IMR-90 (cell line): Measurements from ENCODE around the gene YWHAG. TPM values are rescaled to one million over a fixed set of nuclear protein-coding genes. Genes with fewer than 3 reads are reported as not detected.

Experiments used
- ATAC-seq: fragments of 200-7000 bp; cut with Tn5 transposase; 2 replicates; pipeline ENCODE4 v1.9.1; 2020; ENCODE audit warnings: low read depth, mild to moderate bottlenecking, moderate library complexity
- BruUV-seq: library from RNA; stranded (reverse); fragments of 400-500 nt; replicated peaks from 2 replicates; lab custom pipeline; 2021; lab: Mats Ljungman, UMichigan
- CTCF ChIA-PET: fragments of 300-600 bp; formaldehyde crosslinking; extraction: SDS; loops from one replicate; lab custom pipeline; 2021; ENCODE audit warnings: antibody characterized with exemption; lab: Yijun Ruan, JAX
- POLR2A ChIA-PET: fragments of 300-600 bp; sonication (Branson Sonifier 250); formaldehyde crosslinking; loops from one replicate; lab custom pipeline; 2022; ENCODE audit warnings: antibody characterized with exemption; ENCODE audit not compliant: unreplicated experiment; lab: Charles Lee
- DNase-seq: peaks from one replicate; pipeline ENCODE4 v3.0.0; 2013
- H2AFZ ChIP-seq: replicated peaks from 2 replicates; pipeline ENCODE3; 2013; ENCODE audit warnings: low read length, mild to moderate bottlenecking; ENCODE audit not compliant: poor library complexity
- H2AK5ac ChIP-seq: 2 replicates; pipeline ENCODE4 v1.6.1; 2013; ENCODE audit warnings: low read depth, low read length, inconsistent platforms
- H2AK9ac ChIP-seq: replicated peaks from 2 replicates; pipeline ENCODE3; 2013; ENCODE audit warnings: mild to moderate bottlenecking, low read depth, low read length, moderate library complexity; ENCODE audit not compliant: poor library complexity
- H2BK120ac ChIP-seq: 2 replicates; pipeline ENCODE4 v1.6.1; 2013; ENCODE audit warnings: low read depth, low read length, inconsistent platforms
- H2BK15ac ChIP-seq: 3 replicates; pipeline ENCODE4 v1.6.1; 2013; ENCODE audit warnings: low read depth, low read length, inconsistent platforms
- H2BK20ac ChIP-seq: 2 replicates; pipeline ENCODE4 v1.6.1; 2013; ENCODE audit warnings: low read depth, mild to moderate bottlenecking, inconsistent platforms, low read length, moderate library complexity
- H2BK5ac ChIP-seq: 2 replicates; pipeline ENCODE4 v1.6.1; 2013; ENCODE audit warnings: mild to moderate bottlenecking, low read depth, low read length, inconsistent platforms; ENCODE audit not compliant: poor library complexity, severe bottlenecking
- H3K14ac ChIP-seq: replicated peaks from 2 replicates; pipeline ENCODE4 v1.6.1; 2013; ENCODE audit warnings: low read depth, low read length, inconsistent platforms
- H3K18ac ChIP-seq: 2 replicates; pipeline ENCODE4 v1.6.1; 2013; ENCODE audit warnings: low read depth, low read length, control low read depth
- H3K23ac ChIP-seq: 2 replicates; pipeline ENCODE4 v1.6.1; 2013; ENCODE audit warnings: low read depth, low read length, inconsistent platforms
- H3K27ac ChIP-seq: 2 replicates; pipeline ENCODE4 v1.5.1; 2013; ENCODE audit warnings: mild to moderate bottlenecking, control low read depth, low read length; ENCODE audit not compliant: insufficient read depth
- H3K27me3 ChIP-seq: 2 replicates; pipeline ENCODE4 v1.6.1; 2013; ENCODE audit warnings: low read length; ENCODE audit not compliant: control insufficient read depth, insufficient read depth
- H3K36me3 ChIP-seq: 2 replicates; pipeline ENCODE4 v1.6.1; 2013; ENCODE audit warnings: low read length, mixed read lengths; ENCODE audit not compliant: control insufficient read depth, insufficient read depth
- H3K4ac ChIP-seq: 2 replicates; pipeline ENCODE4 v1.6.1; 2013; ENCODE audit warnings: low read depth, low read length, inconsistent platforms
- H3K4me1 ChIP-seq: 2 replicates; pipeline ENCODE4 v1.6.1; 2013; ENCODE audit warnings: low read length, mixed read lengths; ENCODE audit not compliant: control insufficient read depth, insufficient read depth
- H3K4me2 ChIP-seq: 2 replicates; pipeline ENCODE4 v1.6.1; 2013; ENCODE audit warnings: low read depth, mild to moderate bottlenecking, control low read depth, low read length, moderate library complexity
- H3K4me3 ChIP-seq: 2 replicates; pipeline ENCODE4 v1.5.1; 2013; ENCODE audit warnings: low read depth, mild to moderate bottlenecking, control low read depth, low read length, moderate library complexity; ENCODE audit not compliant: insufficient read depth
- H3K56ac ChIP-seq: 2 replicates; pipeline ENCODE4 v1.6.1; 2013; ENCODE audit warnings: low read length, inconsistent platforms; ENCODE audit not compliant: insufficient read depth; ENCODE audit errors: extremely low read depth
- H3K79me1 ChIP-seq, 2 experiments: 2 replicates each; pipeline ENCODE4 v1.6.1; 2013; ENCODE audit warnings: low read length in 2 of 2, inconsistent platforms in 1 of 2, low read depth in 1 of 2
- H3K9ac ChIP-seq: 2 replicates; pipeline ENCODE4 v1.6.1; 2013; ENCODE audit warnings: low read depth, low read length, control low read depth
- H3K9me1 ChIP-seq: 2 replicates; pipeline ENCODE4 v1.6.1; 2013; ENCODE audit warnings: low read length, inconsistent platforms; ENCODE audit not compliant: insufficient read depth
- H3K9me3 ChIP-seq: 2 replicates; pipeline ENCODE4 v1.6.1; 2013; ENCODE audit warnings: low read length; ENCODE audit not compliant: control insufficient read depth, insufficient read depth
- H4K20me1 ChIP-seq: 2 replicates; pipeline ENCODE4 v1.6.1; 2013; ENCODE audit warnings: low read length, inconsistent platforms; ENCODE audit not compliant: insufficient read depth
- H4K5ac ChIP-seq: 2 replicates; pipeline ENCODE4 v1.6.1; 2013; ENCODE audit warnings: mild to moderate bottlenecking, low read depth, low read length, control low read depth
- H4K8ac ChIP-seq, 2 experiments: 2 replicates each; pipeline ENCODE4 v1.6.1; 2013; ENCODE audit warnings: low read depth in 2 of 2, low read length in 2 of 2, control low read depth in 1 of 2, inconsistent platforms in 1 of 2
- H4K91ac ChIP-seq: 2 replicates; pipeline ENCODE4 v1.6.1; 2013; ENCODE audit warnings: low read depth, low read length, inconsistent platforms; ENCODE audit not compliant: insufficient read depth
- BHLHE40 ChIP-seq: fragments of 150-350 bp; IDR thresholded peaks from 2 replicates; pipeline ENCODE4 v1.6.1; 2016; ENCODE audit warnings: mild to moderate bottlenecking, low read depth, low read length
- CEBPB ChIP-seq: IDR thresholded peaks from 2 replicates; pipeline ENCODE4 v1.6.1; 2012; ENCODE audit warnings: low read depth, low read length, improper control_type of control experiment
- CHD1 ChIP-seq: IDR thresholded peaks from 2 replicates; pipeline ENCODE4 v1.6.1; 2012; ENCODE audit warnings: low read depth, low read length, improper control_type of control experiment
- FOS ChIP-seq: fragments of 150-350 bp; IDR thresholded peaks from 2 replicates; pipeline ENCODE4 v1.6.1; 2016; ENCODE audit warnings: low read depth, low read length
- MAFK ChIP-seq: IDR thresholded peaks from 2 replicates; pipeline ENCODE4 v1.6.1; 2012; ENCODE audit warnings: low read depth, low read length, improper control_type of control experiment
- MAZ ChIP-seq: IDR thresholded peaks from 2 replicates; pipeline ENCODE4 v1.6.1; 2012; ENCODE audit warnings: low read depth, mild to moderate bottlenecking, low read length, improper control_type of control experiment, moderate library complexity, borderline replicate concordance
- MXI1 ChIP-seq: IDR thresholded peaks from 2 replicates; pipeline ENCODE4 v1.6.1; 2012; ENCODE audit warnings: low read depth, mild to moderate bottlenecking, low read length, moderate library complexity, borderline replicate concordance
- NFE2L2 ChIP-seq: fragments of 150-350 bp; IDR thresholded peaks from 2 replicates; pipeline ENCODE4 v1.6.1; 2016; ENCODE audit warnings: low read depth, mild to moderate bottlenecking, low read length
- POLR2A ChIP-seq: IDR thresholded peaks from 2 replicates; pipeline ENCODE4 v1.6.1; 2012; ENCODE audit warnings: mild to moderate bottlenecking, low read depth, low read length
- RAD21 ChIP-seq: IDR thresholded peaks from 2 replicates; pipeline ENCODE4 v1.6.1; 2012; ENCODE audit warnings: low read length, improper control_type of control experiment
- RCOR1 ChIP-seq: IDR thresholded peaks from 2 replicates; pipeline ENCODE4 v1.6.1; 2012; ENCODE audit warnings: mild to moderate bottlenecking, low read length, improper control_type of control experiment; ENCODE audit not compliant: insufficient replicate concordance
- RFX5 ChIP-seq: IDR thresholded peaks from 2 replicates; pipeline ENCODE4 v1.8.0; 2012; ENCODE audit warnings: low read depth, mild to moderate bottlenecking, low read length, moderate library complexity
- SMC3 ChIP-seq: fragments of 150-350 bp; IDR thresholded peaks from 2 replicates; pipeline ENCODE4 v1.6.1; 2016; ENCODE audit warnings: low read depth, mild to moderate bottlenecking, antibody characterized with exemption, low read length, moderate library complexity
- dilution Hi-C: fragments of 300-500 bp; cut with HindIII; formaldehyde crosslinking; loops from one replicate; pipeline ENCODE4 v1.14.3; 2018; ENCODE audit warnings: low sequenced_read_pairs; ENCODE audit not compliant: unreplicated experiment
- in situ Hi-C: fragments of 300-500 bp; cut with MboI; formaldehyde crosslinking; loops from 3 replicates; pipeline ENCODE4 v1.14.3; 2019; ENCODE audit warnings: low sequenced_read_pairs, inconsistent platforms, mixed read lengths
- intact Hi-C: fragments of 100-400 bp; cut with micrococcal nuclease; formaldehyde crosslinking; loops from 2 replicates; pipeline ENCODE4 v1.10.0; 2022
- polyA plus RNA-seq, 3 experiments: library from polyadenylated mRNA; depleted of rRNA; stranded (reverse); fragments of >200 nt; gene quantifications; 2 replicates each; pipeline ENCODE4 v1.2.3, GENCODE V29; 2012; ENCODE audit warnings: low replicate concordance in 1 of 3
- total RNA-seq: library from RNA; depleted of rRNA; stranded (reverse); fragments of >200 nt; gene quantifications from 2 replicates; pipeline ENCODE4 v1.2.3, GENCODE V29; 2012
- TF ChIP-seq, protein P1 (sequence below): fragments of 150-350 bp; IDR thresholded peaks from 2 replicates; pipeline ENCODE4 v1.6.1; 2017; ENCODE audit warnings: mild to moderate bottlenecking, antibody characterized with exemption, low read length, low read depth
- TF ChIP-seq, protein P2 (sequence below): fragments of 150-350 bp; IDR thresholded peaks from 2 replicates; pipeline ENCODE4 v1.6.1; 2016; ENCODE audit warnings: low read depth, mild to moderate bottlenecking, low read length, moderate library complexity, borderline replicate concordance
- TF ChIP-seq, protein P3 (sequence below): conservative IDR thresholded peaks from 2 replicates; pipeline ENCODE4 v1.5.1; 2012; ENCODE audit warnings: mild to moderate bottlenecking, low read depth, low read length, improper control_type of control experiment

The YWHAG gene
- total and polyA plus RNA-seq, 2 of the 4 experiments (the other 2 are of a cell fraction) = 40.1 to 64.9 TPM

DNA sequence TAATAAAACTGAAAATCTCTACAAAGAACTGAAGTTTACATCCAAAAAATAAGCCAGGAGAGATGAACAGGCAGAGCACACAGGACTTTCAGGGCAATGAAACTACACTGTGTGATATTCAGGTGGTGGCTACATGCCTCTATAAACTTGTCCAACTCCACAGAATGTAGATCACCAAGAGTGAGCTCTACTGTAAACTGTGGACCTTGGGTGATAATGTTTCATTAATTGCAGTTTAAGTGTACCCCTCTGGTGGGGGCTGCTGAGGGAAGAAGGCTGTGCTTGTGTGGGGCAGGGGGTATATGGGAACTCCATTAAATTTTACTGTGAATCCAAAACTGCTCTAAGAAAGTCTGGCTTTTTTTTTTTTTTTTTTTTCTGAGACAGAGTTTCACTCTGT, 22.7 kb downstream of the YWHAG start:
- H2BK20ac ChIP-seq = no peak overlapping the region
- TF ChIP-seq MXI1 (no peak), CEBPB (no peak), FOS (no peak), MAZ (no peak), NFE2L2 (no peak), POLR2A (no peak), SMC3 (no peak), BHLHE40 (no peak), CHD1 (no peak), MAFK (no peak), RCOR1 (no peak), RAD21 (no peak), RFX5 (no peak)
- TF ChIP-seq, protein P1, sequence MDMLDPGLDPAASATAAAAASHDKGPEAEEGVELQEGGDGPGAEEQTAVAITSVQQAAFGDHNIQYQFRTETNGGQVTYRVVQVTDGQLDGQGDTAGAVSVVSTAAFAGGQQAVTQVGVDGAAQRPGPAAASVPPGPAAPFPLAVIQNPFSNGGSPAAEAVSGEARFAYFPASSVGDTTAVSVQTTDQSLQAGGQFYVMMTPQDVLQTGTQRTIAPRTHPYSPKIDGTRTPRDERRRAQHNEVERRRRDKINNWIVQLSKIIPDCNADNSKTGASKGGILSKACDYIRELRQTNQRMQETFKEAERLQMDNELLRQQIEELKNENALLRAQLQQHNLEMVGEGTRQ = no peak
- TF ChIP-seq, protein P2, sequence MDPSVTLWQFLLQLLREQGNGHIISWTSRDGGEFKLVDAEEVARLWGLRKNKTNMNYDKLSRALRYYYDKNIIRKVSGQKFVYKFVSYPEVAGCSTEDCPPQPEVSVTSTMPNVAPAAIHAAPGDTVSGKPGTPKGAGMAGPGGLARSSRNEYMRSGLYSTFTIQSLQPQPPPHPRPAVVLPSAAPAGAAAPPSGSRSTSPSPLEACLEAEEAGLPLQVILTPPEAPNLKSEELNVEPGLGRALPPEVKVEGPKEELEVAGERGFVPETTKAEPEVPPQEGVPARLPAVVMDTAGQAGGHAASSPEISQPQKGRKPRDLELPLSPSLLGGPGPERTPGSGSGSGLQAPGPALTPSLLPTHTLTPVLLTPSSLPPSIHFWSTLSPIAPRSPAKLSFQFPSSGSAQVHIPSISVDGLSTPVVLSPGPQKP = no peak
- TF ChIP-seq, protein P3, sequence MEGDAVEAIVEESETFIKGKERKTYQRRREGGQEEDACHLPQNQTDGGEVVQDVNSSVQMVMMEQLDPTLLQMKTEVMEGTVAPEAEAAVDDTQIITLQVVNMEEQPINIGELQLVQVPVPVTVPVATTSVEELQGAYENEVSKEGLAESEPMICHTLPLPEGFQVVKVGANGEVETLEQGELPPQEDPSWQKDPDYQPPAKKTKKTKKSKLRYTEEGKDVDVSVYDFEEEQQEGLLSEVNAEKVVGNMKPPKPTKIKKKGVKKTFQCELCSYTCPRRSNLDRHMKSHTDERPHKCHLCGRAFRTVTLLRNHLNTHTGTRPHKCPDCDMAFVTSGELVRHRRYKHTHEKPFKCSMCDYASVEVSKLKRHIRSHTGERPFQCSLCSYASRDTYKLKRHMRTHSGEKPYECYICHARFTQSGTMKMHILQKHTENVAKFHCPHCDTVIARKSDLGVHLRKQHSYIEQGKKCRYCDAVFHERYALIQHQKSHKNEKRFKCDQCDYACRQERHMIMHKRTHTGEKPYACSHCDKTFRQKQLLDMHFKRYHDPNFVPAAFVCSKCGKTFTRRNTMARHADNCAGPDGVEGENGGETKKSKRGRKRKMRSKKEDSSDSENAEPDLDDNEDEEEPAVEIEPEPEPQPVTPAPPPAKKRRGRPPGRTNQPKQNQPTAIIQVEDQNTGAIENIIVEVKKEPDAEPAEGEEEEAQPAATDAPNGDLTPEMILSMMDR = no peak
- ChIA-PET POLR2A (no interaction called here), CTCF (no interaction called here)
- no peak overlapping the region for H3K14ac ChIP-seq
- no peak overlapping the region for H2BK5ac ChIP-seq
- no peak overlapping the region for H3K56ac ChIP-seq
- BruUV-seq = no TSS peak
- H3K23ac ChIP-seq = 0 out of 2 replicates have a peak overlapping the region, but pooled peaks have one; percentile 17
- peaks cover 99% of the 10 kb centered on the region for H4K20me1 ChIP-seq
- no peaks in the 10 kb centered on the region for H3K27me3 ChIP-seq
- ATAC-seq (no peak), DNase-seq (no peak)
- intact Hi-C loops = no loop called here
- no peak overlapping the region for H4K8ac ChIP-seq
- in situ Hi-C loops = no loop called here
- H3K9ac ChIP-seq = no peak overlapping the region
- H3K79me1 ChIP-seq = peaks cover 0 to 70% of the 10 kb centered on the region in 2 experiments; a peak in 3 of 4 replicates
- no peaks in the 10 kb centered on the region for H3K9me3 ChIP-seq
- dilution Hi-C loops = no loop called here
- H2BK15ac ChIP-seq = no peak overlapping the region
- no peak overlapping the region for H4K5ac ChIP-seq
- H3K9me1 ChIP-seq = peaks cover 28% of the 10 kb centered on the region
- H3K36me3 ChIP-seq = peaks cover 18% of the 10 kb centered on the region
- H2AK5ac ChIP-seq = no peak overlapping the region
- H3K4me1 ChIP-seq = peaks cover 25% of the 10 kb centered on the region
- no peak overlapping the region for H3K27ac ChIP-seq
- no peak overlapping the region for H2BK120ac ChIP-seq
- no peak overlapping the region for H2AFZ ChIP-seq
- no peak overlapping the region for H3K4me3 ChIP-seq
- H3K18ac ChIP-seq = no peak overlapping the region
- no peak overlapping the region for H2AK9ac ChIP-seq
- no peak overlapping the region for H3K4ac ChIP-seq
- H4K91ac ChIP-seq = no peak overlapping the region
- no peak overlapping the region for H3K4me2 ChIP-seq
